Measurements from ENCODE around the gene RASAL1.

RASAL1 gene

GRCh38 chr12:113057565-113058485 is 77.7 kb downstream of the RASAL1 start:
- no peak overlapping the region for H3K4me3 ChIP-seq (ENCODE audit: low read length)
- no peak for DNase-seq (ENCODE audit: low read depth)
- no peak for TF ChIP-seq CTCF (IDR thresholded peaks at IDR 0.05; ENCODE audit: insufficient read depth, low read depth, low read length, missing control alignments)

- no peak for DNase-seq (ENCODE audit: low read depth)
- H3K4me3 ChIP-seq (ENCODE audit: low read length) = no peak within 1 kb of the TSS
- TF ChIP-seq CTCF (IDR thresholded peaks at IDR 0.05; ENCODE audit: insufficient read depth, low read depth, low read length, missing control alignments) = no peak
Measured at GRCh38 chr12:113056631-113057488, 78.7 kb downstream of the RASAL1 start, which contains the start of gene DTX1. DTX1 (plus strand) TSS chr12:113056730; CDS start chr12:113058193, 1,463 bp downstream.

- TF ChIP-seq CTCF (IDR thresholded peaks at IDR 0.05; ENCODE audit: insufficient read depth, low read depth, low read length, missing control alignments) = no peak
- H3K4me3 ChIP-seq (ENCODE audit: low read length) = no peak overlapping the region
- no peak for DNase-seq (ENCODE audit: low read depth)
Measured at GRCh38 chr12:113056381-113056630, 79.3 kb downstream of the RASAL1 start.

GRCh38 chr12:113055594-113056380 is 79.8 kb downstream of the RASAL1 start:
- H3K4me3 ChIP-seq (ENCODE audit: low read length) = no peak overlapping the region
- no peak for TF ChIP-seq CTCF (IDR thresholded peaks at IDR 0.05; ENCODE audit: insufficient read depth, low read depth, low read length, missing control alignments)
- DNase-seq (ENCODE audit: low read depth) = no peak

GRCh38 chr12:113054948-113055486 is 80.5 kb downstream of the RASAL1 start:
- DNase-seq (ENCODE audit: low read depth) = no peak

More at GRCh38 chr12:113054948-113055486, 80.5 kb downstream of the RASAL1 start:
- no peak overlapping the region for H3K4me3 ChIP-seq (ENCODE audit: low read length)
- no peak for TF ChIP-seq CTCF (IDR thresholded peaks at IDR 0.05; ENCODE audit: insufficient read depth, low read depth, low read length, missing control alignments)
